Stimulated activated CD4-positive, alpha-beta T cell treated with anti-CD3 and anti-CD28 coated beads, Interleukin-15, amount 100 ng/mL, for 48 hours (primary cell): ENCODE data around the gene SLC25A33.
"Not testable (repeated sequence)": the region's sequence is repeated elsewhere in the genome, so short reads cannot be mapped to it uniquely, and the experiment has no call there.

ENCODE experiments used
- DNase-seq, 2 donors: peaks; one replicate each; pipeline ENCODE4 v3.0.0-alpha.2; 2020; ENCODE audit warnings: low read depth in 2 of 2

Gene SLC25A33, protein sequence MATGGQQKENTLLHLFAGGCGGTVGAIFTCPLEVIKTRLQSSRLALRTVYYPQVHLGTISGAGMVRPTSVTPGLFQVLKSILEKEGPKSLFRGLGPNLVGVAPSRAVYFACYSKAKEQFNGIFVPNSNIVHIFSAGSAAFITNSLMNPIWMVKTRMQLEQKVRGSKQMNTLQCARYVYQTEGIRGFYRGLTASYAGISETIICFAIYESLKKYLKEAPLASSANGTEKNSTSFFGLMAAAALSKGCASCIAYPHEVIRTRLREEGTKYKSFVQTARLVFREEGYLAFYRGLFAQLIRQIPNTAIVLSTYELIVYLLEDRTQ

DNA sequence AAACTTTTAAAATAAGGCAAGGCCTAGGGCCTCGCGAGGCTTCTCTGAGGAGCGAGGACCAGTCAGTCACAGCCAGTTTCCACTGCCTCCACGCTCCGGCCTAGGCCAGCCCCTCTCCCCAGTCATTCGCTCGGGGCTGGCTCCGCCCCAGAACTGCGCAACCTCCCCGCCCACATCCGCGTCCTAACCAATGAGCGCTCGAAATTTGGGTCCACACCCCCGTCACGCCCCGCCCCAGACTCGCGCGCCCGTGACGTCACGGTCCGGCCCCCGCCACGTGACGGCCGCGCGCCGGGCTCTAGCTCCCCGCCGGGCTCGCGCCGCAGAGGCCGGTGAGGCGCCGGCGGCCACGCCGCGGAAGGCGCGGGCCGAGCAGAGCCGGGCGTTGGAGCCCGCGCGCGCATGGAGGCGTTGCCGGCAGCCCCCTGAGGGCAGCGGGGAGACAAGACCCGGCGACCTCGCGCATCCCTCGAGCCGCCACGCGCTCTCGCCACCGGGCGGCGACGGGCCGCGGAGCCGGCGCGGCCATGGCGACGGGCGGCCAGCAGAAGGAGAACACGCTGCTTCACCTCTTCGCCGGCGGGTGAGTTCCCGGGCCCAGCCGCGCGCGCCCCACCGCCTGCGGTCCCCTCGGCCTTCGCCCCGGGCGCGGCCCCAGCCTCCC lies at the start of gene SLC25A33:
Gene SLC25A33, plus strand, starts transcription at position 301 of the 664 bp plus-strand sequence. Its CDS starts 227 bp downstream, at position 528.
- peak; percentile 96 to 97 for DNase-seq

DNA sequence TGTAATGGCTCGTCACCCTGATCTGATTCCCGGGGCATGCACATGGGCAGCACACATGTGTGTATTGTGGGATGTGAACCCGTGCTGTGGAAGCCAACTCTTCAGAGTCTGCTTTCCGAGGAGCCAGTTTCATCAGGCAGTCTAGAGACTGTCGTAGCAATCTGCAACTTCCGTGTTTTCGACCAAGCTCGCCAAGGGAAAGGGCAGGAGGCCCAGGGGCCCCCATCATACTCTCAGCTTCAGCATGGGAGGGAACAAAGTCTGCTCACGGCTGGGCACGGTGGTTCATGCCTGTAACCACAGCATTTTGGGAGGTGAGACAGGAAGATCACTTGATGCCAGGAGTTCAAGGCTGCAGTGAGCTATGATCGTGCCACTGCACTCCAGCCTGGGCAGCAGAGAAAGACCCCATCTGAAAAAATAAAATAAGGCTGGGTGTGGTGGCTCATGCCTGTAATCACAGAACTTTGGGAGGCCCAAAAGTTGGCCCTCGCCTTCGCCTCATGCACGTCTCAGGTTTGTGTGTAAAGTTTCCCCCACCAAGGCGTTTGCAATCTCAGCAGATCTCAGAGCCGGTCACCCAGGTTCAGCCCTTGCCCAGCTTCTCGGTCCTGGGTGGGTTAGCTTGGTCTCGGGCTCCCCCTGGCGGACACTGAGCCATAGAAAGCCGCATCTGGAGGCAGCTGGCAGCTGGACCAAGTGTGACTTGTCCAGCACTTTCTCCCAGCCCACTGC lies 48.5 kb upstream of the SLC25A33 start:
- peak; percentile 61 to 76 for DNase-seq

DNA sequence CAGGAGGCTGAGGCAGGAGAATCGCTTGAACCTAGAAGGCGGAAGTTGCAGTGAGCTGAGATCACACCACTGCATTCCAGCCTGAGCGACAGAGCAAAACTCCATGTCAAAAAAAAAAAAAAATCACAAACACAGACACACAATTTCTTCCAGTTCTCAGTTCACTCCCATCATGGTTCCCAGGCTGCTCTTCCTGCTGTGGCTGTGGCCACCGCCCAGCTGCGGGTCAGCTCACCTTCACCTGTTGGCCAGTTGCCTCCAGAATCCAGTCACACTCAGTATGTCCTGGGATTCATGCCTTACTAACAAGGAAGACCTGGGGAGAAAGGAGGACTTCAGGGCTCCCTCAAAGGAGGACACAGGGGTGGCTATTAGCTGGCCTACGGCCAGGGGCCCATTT lies 45.9 kb upstream of the SLC25A33 start:
- no peak for DNase-seq

DNA sequence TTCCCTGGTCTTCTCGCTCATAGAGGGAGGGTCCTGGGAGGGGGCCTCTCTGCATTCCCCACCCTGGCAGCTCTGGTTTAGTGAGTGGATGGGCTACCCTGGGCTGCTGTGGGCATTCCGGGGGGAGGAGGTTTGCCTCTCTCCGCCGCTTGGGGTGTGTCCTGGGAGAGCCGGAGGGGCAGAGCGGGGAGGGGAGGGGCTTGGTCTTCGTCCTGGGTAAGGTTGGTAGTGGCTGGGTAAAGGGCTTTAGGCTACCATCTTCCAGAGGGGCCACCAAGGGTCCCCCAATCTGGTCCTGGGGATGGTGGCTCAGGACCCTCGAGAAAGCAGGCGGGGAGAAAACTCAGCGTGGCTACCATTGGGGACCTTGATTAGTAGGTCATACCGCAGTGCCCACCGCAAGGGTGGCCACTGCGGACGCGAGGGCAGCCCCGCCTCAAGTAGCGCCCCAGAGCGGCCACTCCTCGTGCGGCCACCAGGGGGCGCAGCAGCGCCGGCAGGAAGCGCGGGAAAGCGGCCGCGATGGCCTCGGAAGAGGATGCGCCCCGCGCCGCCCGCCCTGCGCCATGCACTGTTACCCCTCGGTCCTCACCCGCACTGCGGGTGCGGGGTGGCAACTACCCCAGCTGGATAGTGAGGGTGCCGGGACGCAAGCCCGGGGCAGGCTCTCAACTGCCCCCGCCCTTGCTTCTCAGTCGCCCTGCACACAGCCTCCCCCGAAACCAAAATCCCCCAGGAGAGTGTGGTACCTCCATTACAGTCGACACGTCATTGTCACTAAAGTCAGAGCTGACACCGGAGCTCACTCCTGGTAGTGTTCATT lies 44.1 kb upstream of the SLC25A33 start:
- peak; percentile 36 to 57 for DNase-seq

DNA sequence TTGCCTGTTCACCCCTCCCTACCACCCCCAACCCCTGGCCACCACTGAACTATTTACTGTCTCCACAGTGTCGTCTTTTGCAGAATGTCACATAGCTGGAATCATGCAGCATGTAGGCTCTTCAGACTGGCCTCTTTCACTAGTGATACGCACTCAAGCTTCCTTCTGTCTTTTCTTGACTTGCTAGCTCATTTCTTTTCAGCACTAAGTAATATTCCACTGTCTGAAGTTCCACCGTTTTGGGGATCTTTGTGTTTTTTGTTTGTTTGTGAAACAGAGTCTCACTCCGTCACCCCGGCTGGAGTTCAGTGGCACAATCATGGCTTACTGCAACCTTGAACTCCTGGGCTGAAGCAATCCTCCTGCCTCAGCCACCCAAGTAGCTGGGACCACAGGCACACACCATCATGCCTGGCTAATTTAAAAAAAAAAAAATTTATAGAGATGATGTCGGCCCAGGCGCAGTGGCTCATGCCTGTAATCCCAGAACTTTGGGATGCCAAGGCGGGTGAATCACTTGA lies 43.4 kb upstream of the SLC25A33 start:
- DNase-seq, result no peak

DNA sequence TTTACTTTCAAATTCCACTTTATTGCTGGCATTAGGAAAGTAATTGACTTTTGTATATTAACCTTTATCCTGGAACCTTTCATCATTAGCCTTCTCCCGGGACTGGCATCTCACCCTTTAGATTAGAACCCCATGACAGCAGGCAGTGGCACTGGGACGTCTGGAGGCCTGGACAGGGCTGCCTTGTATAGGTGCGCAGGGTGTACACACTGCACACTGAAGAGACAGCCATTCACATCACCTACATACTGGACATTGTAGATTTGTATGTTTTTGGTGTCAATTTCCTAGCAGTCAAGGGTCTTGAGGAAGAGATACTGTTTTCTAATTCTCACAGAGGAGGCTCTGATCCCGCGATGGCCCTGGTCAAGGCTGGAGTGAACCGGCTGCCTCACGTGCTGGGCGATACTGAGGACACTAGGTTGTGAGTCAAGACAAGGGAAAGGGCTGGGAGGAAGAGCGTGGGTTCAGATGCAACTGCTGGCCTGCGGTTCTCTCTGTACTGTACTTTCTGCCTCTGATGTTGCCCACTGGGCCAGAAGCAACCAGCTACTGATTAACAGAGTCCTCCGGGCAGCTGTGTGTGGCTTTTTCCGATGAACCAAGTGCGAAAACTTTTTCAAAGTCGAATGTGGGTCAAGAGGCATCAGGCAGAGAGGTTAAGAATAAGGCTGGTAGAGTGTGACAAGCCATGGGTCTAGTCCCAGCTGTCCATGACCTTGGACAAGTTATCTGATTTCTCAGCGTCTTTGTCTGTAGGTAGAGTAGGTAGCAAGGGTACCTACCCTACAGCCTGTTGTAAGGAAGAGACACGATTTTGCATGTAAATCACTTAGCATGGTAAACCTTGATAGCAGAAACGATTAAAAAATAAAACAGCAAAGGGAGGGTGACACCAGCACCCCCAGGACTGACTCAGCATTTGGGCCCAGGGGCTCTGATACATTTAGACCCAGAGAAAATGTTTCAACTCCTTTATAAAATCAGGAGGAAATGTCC lies 38.2 kb upstream of the SLC25A33 start:
- no peak for DNase-seq

DNA sequence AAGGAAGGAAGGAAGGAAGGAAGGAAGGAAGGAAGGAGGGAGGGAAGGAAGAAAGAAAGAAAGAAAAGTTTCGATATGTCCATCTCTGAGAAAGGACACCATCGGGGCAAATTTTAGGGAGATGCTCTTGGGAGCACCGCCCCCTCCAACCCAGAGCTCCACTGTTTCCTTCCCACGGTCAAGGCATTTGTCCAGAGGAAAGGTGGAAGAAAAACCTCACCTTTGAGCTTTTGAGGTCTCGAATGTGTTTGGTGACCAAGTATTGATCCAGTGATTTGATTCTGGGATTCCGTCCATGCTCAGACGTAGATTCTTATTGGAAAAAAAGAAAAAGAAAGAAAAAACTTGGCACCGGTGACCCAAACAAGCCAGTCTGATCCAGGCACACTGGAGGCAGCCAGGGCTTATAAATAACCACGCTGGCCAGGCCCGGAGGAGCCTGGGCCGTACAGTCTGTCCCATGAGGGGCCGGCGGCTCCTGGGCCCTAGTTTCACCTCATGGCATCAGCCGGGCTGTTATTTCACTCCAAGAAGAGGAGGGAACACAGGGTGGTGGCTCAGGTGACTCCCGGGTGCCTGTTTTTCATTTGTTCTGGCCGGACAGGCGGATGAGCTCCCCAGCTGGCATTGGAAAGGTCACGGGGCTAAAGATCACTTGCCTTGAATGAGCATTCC lies 36.1 kb upstream of the SLC25A33 start:
- DNase-seq, result no peak

DNA sequence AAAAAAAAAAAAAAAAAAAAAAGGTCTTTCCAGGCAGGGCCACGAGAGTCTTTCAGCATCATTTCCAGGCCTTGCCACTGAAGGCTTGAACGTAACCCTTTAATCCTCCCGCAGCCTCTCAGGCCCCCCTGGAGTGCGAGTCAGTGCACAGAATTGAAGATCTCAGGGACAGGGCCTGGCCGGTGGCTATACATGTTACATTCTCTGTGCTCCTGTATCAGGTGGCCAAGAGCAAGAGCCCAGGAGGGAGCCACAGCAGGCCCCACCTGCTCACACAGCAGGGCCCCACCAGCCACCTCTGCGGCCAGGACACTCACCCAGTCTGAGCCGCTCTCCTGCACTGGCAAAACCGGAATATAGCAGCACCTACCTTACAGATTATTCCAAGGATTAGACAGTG lies 34.1 kb upstream of the SLC25A33 start:
- no peak for DNase-seq

DNA sequence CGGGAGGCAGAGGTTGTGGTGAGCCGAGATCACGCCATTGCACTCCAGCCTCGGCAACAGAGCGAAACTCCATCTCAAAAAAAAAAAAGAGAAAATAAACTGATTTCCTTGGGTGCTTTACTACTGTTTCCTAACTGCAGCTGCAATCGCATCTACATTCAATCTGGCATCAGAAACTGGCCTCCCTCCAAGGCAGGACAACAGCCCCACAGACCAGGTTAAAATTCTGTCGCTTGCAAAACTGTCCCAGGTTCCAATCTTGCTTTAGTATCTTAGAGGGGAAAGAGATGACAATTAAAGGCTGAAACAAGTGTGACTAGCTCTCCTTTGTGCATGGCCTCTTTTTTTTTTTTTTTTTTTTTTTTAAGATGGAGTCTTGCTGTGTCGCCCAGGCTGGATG lies 32.4 kb upstream of the SLC25A33 start:
- no peak for DNase-seq

DNA sequence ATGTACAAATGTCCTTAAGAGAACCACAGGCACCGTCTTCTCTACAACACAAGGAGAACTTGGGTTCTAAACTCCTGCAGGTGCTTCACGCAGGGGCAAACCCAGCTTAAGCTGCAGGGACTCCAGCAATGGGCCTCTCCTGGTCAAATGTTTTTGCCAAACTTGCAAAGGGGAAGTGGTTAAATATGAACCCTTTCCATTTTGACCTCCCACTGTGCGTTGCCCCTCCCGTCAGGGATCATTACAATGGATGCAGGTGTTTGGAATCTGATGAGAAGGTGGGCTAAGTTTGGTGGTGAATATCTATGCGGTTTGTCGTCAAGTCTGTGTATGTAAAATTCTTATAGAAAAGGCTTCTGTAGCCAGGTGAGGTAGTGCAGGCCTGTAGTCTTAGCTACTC lies 29.1 kb upstream of the SLC25A33 start:
- no peak for DNase-seq

DNA sequence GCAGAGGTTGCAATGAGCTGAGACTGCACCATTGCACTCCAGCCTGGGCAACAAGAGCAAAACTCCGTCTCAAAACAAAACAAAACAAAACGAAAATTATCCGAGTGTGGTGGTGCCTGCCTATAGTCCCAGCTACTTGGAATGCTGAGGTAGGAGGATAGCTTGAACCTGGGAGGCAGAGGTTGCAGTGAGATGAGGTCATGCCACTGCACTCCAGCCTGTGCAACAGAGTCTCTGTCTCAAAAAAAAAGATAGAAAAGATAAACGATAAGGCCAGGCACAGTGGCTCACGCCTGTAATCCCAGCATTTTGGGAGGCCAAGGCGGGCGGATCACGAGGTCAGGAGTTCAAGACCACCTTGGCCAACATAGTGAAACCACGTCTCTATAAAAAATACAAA lies 23.7 kb upstream of the SLC25A33 start:
- DNase-seq, result not testable (repeated sequence)

DNA sequence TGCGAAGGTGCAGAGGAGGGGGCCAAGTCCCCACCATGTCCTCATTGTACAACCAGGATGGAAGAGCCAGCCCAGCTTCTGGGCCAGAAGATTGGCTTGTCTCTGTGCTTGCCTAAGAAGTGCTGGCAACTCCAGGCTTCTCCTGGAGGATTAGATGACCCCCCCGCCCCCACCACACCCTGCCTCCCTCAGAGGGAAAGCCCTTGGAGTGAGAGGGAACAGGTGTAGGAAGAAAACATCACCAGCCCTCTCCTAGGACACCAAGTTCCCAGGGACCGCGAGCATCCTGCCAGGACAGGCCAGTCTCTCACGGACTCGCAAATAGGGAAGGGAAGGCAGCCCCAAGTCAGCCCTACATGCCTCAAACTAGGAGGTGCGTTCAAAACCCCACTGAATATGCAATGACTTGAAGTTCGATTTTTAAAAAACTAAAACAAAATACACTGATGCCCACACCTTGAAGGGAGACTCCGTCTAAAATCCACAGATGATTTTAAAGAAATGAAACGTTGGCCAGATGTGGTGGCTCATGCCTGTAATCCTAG lies 20.7 kb upstream of the SLC25A33 start:
- DNase-seq, result no peak

DNA sequence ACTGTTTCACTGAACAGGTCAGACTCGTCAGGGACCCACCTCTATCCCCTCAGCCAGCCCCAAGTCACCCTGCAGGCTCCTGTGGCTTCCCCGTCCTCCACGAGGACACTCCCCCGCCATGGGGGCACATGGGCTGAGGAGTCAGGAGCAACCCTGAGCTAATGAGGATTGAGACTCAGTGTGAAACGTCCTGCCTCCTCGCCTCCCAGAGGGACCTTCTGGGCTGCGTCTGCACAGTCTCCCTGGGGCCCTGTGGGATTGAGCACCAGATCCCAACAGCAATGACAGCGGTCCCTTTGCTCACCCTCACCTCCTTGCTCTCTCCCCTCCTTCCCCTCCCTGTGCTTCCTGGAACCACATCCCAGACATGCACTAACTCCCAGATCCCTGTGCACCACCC lies 18.9 kb upstream of the SLC25A33 start:
- no peak for DNase-seq

DNA sequence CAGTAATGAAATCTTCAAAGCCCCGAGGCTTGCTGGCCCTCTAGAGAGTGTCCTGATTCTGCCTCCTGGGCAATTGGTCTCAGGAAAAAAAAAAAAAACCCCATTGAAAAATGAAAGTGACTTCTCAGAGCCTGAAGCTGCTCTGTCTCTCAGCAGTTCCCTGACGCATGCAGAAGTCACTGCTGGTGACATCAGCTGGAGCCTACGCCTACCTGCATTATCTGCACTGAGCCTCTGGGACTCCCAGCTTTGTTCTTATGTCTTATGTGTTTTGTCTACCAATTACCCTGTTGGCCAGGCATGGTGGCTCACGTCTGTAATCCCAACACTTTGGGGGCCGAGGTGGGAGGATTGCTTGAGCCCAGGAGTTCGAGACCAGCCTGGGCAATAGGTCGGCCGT lies 10.1 kb upstream of the SLC25A33 start:
- DNase-seq, result no peak

DNA sequence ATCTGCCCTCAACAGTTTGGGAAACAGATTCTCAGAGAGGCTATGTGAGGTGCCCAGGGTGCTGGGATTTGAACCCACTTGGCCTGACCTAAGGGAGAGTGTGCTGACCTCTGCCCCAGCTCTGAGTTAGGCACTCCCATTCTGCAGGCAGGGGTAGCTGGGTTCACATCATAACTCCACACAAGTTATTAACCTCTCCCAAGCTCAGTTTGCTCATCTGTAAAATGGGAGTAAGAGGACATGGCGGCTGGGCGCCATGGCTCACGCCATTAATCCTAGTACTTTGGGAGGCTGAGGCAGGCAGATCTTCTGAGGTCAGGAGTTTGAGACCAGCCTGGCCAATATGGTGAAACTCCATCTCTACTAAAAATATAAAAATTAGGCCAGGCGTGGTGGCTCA lies 8.9 kb upstream of the SLC25A33 start:
- no peak for DNase-seq

DNA sequence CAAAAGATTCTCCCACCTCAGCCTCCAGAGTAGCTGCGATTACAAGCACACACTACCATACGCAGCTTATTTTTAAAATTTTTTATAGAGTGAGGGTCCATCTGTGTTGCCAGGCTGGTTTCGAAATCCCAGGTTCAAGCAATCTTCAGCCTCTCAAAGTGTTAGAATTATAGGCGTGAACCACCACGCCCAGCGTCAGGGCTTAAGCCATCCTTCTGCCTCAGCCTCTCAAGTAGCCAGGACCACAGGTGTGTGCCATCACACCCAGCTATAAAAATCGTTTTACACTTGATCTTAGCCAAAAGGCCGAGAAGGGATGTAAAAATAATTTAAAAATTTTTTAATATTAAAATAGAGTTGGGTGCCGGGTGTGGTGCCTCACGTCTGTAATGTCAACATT lies 4.3 kb upstream of the SLC25A33 start:
- no peak for DNase-seq

DNA sequence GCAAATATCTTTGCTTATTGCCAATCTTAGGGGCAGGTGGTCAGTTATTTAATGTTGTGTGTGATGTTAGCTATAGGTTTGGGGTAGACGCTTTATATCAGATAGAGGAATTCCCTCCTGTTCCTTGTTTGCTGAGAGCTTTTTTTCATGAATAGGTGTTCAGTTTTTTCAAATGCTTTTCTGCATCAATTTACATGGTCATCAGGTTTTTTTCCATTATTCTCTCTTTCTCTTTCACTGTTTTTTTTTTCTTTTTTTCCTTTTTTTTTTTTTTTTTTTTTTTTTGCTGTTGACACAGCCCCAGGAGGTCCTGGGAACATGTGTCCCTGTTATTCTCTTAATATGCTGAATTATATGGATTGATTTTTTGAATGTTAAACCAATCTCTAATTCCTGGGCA lies 3.0 kb upstream of the SLC25A33 start:
- no peak for DNase-seq

DNA sequence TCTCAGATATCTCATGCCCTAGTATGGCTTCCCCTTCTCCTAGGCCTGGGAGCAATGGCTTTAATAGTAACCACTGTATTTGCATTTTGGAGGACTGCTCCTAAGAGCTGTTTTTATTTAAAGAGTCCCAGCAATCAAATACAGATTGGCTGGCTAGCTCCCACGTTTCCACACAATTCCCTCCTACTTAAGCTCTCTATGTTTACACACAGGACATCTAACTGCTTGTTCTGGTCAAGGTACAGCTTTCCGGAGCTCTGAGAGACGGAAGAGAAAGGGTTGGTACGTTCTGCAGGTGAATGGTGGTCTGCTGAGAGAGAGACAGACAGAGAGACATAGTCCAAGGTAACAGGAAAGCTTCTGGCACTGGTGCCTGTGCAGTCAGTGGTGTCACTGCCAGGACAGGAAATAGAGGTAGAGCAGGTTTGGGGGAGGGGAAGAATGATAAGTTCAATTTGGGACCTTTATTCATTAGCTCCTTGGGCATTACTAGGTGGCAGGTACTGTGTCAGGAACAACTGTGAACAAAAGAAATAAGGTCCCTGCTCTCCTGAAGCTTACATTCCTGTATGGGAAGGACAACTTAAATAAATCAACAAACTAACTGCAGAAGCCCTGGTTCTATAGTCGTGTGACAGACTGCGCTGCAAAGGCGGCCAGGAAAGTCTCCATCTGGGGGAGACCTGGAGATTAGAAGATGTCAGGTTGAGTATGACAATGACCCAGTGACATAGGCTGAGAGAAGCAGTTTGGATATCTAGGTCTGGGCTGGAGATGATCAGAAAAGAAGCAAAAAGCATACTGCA lies 1.2 kb upstream of the SLC25A33 start:
- DNase-seq, result no peak

DNA sequence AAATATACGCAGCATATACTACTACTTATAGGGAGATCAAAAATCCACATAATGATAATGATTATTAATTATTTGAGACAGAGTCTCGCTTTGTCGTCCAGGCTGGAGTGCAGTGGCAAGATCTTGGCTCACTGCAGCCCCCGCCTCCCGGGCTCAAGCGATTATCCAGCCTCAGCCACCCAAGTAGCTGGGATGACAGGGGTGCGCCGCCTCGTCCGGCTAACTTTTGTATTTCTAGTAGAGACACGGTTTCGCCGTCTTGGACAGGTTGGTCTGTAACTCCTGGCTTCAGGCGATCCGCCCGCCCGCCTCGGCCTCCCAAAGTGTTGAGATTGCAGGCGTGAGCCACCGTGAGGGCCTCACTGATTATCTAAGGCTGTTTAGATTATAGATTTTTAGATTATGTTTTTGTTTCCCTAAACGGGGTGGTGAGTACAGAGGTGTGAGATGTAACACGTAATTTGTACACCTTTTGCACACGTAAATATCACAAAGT lies 548 bp upstream of the SLC25A33 start:
- no peak for DNase-seq
